NT2/D1 (cell line): ENCODE results near the gene ACKR4.

Source experiments
- SUZ12 ChIP-seq: IDR thresholded peaks from 2 replicates; pipeline ENCODE4 v1.6.1; 2011; ENCODE audit not compliant: insufficient read length, insufficient read depth; ENCODE audit errors: extremely low read depth
- YY1 ChIP-seq: IDR thresholded peaks from 2 replicates; pipeline ENCODE4 v1.6.1; 2011; ENCODE audit not compliant: insufficient read length, insufficient read depth
- ZNF274 ChIP-seq: IDR thresholded peaks from 2 replicates; pipeline ENCODE4 v1.6.1; 2011; ENCODE audit warnings: mild to moderate bottlenecking, low read depth, low read length

DNA sequence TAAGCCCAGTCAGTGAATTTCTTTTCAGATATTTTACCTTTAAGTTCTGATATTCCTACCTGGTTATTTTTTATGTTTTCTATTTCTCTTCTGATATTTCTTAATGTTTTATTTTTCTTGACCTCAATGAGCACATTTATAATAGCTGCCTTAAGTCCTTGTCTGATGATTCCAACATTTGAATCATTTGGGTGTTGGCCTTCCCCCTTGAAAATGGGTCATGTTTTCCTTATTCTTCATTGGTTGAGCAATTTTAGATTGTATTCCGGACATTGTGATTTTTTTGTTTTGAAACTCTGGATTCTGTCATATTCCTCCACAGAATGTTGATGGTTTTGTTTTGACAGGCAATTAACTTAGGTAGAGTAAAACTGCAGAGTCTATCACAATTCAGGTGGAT is 9.7 kb upstream of the ACKR4 start:
- TF ChIP-seq YY1 (no peak), ZNF274 (no peak), SUZ12 (no peak)
